DOHH2 (cell line): ENCODE measurements around the gene CYB5R3.
A peak's percentile ranks its signal among the peaks of the same experiment; 100 is the strongest.
"Not testable (repeated sequence)": the region's sequence is repeated elsewhere in the genome, so short reads cannot be mapped to it uniquely, and the experiment has no call there.

Experiments used
- H3F3A ChIP-seq: fragments of 200-600 bp; sonication (generic), shearing (Covaris generic); 2 replicates; pipeline ENCODE4 v1.6.0; 2016; ENCODE audit warnings: antibody characterized with exemption, mild to moderate bottlenecking; ENCODE audit not compliant: control insufficient read depth, insufficient read depth
- H3K27ac ChIP-seq: fragments of 200-600 bp; sonication (generic); 2 replicates; pipeline ENCODE4 v1.5.1; 2014; ENCODE audit warnings: low read depth, mild to moderate bottlenecking, low read length, moderate library complexity
- H3K27me3 ChIP-seq: fragments of 200-600 bp; sonication (generic); 2 replicates; pipeline ENCODE4 v1.6.1; 2014; ENCODE audit warnings: mild to moderate bottlenecking, low read length, mixed read lengths; ENCODE audit not compliant: control insufficient read depth
- H3K36me3 ChIP-seq: fragments of 200-600 bp; sonication (generic); 2 replicates; pipeline ENCODE4 v1.6.1; 2014; ENCODE audit warnings: mild to moderate bottlenecking, low read length, moderate library complexity, mixed read lengths; ENCODE audit not compliant: control insufficient read depth
- H3K4me1 ChIP-seq: fragments of 200-600 bp; sonication (generic); 2 replicates; pipeline ENCODE4 v1.6.1; 2014; ENCODE audit warnings: mild to moderate bottlenecking, low read length, mixed read lengths; ENCODE audit not compliant: control insufficient read depth
- H3K4me2 ChIP-seq: fragments of 200-600 bp; sonication (generic); 2 replicates; pipeline ENCODE4 v1.6.0; 2014; ENCODE audit warnings: mild to moderate bottlenecking, low read length, moderate library complexity
- H3K4me3 ChIP-seq: fragments of 200-600 bp; sonication (generic); 2 replicates; pipeline ENCODE4 v1.5.1; 2014; ENCODE audit warnings: mild to moderate bottlenecking, low read length, mixed read lengths
- H3K79me2 ChIP-seq: fragments of 200-600 bp; sonication (generic); 2 replicates; pipeline ENCODE4 v1.6.1; 2014; ENCODE audit warnings: mild to moderate bottlenecking, low read length, mixed read lengths; ENCODE audit not compliant: control insufficient read depth
- H3K9me2 ChIP-seq: fragments of 200-600 bp; sonication (generic); replicated peaks from 2 replicates; pipeline ENCODE4 v1.6.1; 2014; ENCODE audit warnings: mild to moderate bottlenecking, low read length, mixed read lengths; ENCODE audit not compliant: control insufficient read depth
- H3K9me3 ChIP-seq: fragments of 200-600 bp; sonication (generic); 2 replicates; pipeline ENCODE4 v1.6.1; 2014; ENCODE audit warnings: antibody characterized with exemption, low read length, mixed read lengths; ENCODE audit not compliant: control insufficient read depth, insufficient read depth
- H4K20me1 ChIP-seq: fragments of 200-600 bp; sonication (generic); 2 replicates; pipeline ENCODE4 v1.6.0; 2014; ENCODE audit warnings: low read depth, mild to moderate bottlenecking, antibody characterized with exemption, low read length, moderate library complexity; ENCODE audit not compliant: control insufficient read depth, insufficient read depth
- CTCF ChIP-seq: fragments of 200-600 bp; sonication (generic); IDR thresholded peaks from one replicate; pipeline ENCODE4 v1.5.1; 2014; ENCODE audit warnings: antibody characterized with exemption, mild to moderate bottlenecking, low read depth, low read length; ENCODE audit not compliant: poor library complexity, severe bottlenecking
- EZH2phosphoT487 ChIP-seq: fragments of 200-600 bp; sonication (generic); IDR thresholded peaks from 2 replicates; pipeline ENCODE4 v1.6.1; 2017; ENCODE audit warnings: borderline replicate concordance, mild to moderate bottlenecking, antibody characterized with exemption, low read length, moderate library complexity, mixed read lengths

Gene CYB5R3

GRCh38 chr22:42673898-42674401 is 24.8 kb upstream of the CYB5R3 start:
- TF ChIP-seq EZH2phosphoT487 (no peak), CTCF (no peak)
- Histone ChIP-seq H3K27me3 (no peaks in the 10 kb centered on the region), H3K4me3 (no peak overlapping the region), H3K9me3 (peaks cover 11% of the 10 kb centered on the region; the same call in 1 of the 2 replicates), H3K9me2 (no peaks in the 10 kb centered on the region), H3K4me2 (no peak overlapping the region), H3K4me1 (peaks cover 51% of the 10 kb centered on the region), H4K20me1 (no peaks in the 10 kb centered on the region), H3K36me3 (no peaks in the 10 kb centered on the region), H3K79me2 (no peaks in the 10 kb centered on the region), H3F3A (peaks cover 25% of the 10 kb centered on the region), H3K27ac (no peak overlapping the region)

DNA sequence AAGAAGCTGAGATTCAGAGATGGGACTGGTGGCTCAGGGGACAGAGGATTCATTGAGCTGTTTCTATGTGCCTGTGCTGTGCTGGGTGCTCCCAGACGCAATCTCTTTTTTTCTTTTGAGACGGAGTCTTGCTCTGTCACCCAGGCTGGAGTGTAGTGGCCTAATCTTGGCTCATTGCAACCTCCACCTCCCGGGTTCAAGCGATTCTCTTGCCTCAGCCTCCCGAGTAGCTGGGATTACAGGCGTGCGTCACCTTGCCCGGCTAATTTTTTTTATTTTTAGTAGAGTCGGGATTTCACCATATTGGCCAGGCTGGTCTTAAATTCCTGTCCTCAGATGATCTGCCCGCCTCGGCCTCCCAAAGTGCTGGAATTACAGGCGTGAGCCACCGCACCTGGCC is 23.9 kb upstream of the CYB5R3 start:
- H4K20me1 ChIP-seq, result not testable (repeated sequence)
- H3K27ac ChIP-seq, result peak overlapping the region; percentile 98
- peaks cover 25% of the 10 kb centered on the region for H3F3A ChIP-seq

DNA sequence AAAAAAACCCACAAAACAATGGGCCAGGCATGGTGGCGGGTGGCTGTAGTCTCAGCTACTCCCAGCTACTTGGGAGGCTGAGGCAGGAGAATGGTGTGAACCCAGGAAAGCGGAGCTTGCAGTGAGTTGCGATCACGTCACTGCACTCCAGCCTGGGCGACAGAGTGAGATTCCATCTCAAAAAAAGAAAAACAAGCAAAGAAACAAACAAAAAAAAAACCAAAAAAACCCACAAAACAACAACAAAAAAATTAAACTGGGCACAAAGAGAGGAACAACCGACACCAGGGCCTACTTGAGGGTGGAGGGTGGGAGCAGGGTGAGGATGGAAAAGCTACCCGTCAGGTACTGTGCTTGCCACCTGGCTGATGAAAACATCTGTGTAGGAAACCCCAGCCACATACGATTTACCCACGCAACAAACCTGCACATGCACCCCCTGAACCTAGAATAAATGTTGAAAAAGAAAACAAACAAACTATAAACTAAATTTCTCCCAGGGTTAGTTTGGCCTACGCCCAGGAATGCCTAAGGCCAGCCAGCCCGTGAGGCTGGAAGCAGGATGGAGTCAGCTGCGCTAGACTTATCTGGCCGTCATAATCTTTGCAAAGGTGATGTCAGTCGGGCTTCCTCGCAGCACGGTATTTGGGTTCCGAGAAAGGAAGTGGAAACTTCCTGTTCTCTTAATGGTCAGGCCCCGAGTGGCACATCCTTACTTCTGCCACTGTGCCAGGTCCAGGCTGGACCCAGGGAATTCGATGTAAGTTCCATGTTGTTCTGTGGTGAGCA is 21.9 kb upstream of the CYB5R3 start:
- H3F3A ChIP-seq, result peaks cover 29% of the 10 kb centered on the region
- peak overlapping the region; percentile 66 for H3K4me3 ChIP-seq
- no peaks in the 10 kb centered on the region for H3K79me2 ChIP-seq
- TF ChIP-seq CTCF (no peak), EZH2phosphoT487 (no peak)
- H3K27ac ChIP-seq, result peak overlapping the region; percentile 98
- H3K27me3 ChIP-seq, result no peaks in the 10 kb centered on the region
- H3K9me3 ChIP-seq, result no peaks in the 10 kb centered on the region
- no peaks in the 10 kb centered on the region for H3K9me2 ChIP-seq
- H3K4me2 ChIP-seq, result peak overlapping the region; percentile 89
- H4K20me1 ChIP-seq, result no peaks in the 10 kb centered on the region
- no peaks in the 10 kb centered on the region for H3K36me3 ChIP-seq
- H3K4me1 ChIP-seq, result peaks cover 70% of the 10 kb centered on the region

More for the DNA sequence above, 23.9 kb upstream of the CYB5R3 start:
- H3K9me3 ChIP-seq, H3K79me2 ChIP-seq, H3K4me3 ChIP-seq, H3K9me2 ChIP-seq, H3K27me3 ChIP-seq, H3K36me3 ChIP-seq: not testable (repeated sequence)
- peaks cover 56% of the 10 kb centered on the region for H3K4me1 ChIP-seq
- peak overlapping the region; percentile 89; the same call in 1 of the 2 replicates for H3K4me2 ChIP-seq

GRCh38 chr22:42670046-42670445 is 20.9 kb upstream of the CYB5R3 start:
- TF ChIP-seq CTCF (no peak), EZH2phosphoT487 (no peak)
- H3K9me3 ChIP-seq, result no peaks in the 10 kb centered on the region
- peak overlapping the region; percentile 98 for H3K27ac ChIP-seq
- peak overlapping the region; percentile 89 for H3K4me2 ChIP-seq
- peaks cover 81% of the 10 kb centered on the region for H3K4me1 ChIP-seq
- no peaks in the 10 kb centered on the region for H3K9me2 ChIP-seq
- no peaks in the 10 kb centered on the region for H3K27me3 ChIP-seq
- peaks cover 32% of the 10 kb centered on the region for H3F3A ChIP-seq
- no peaks in the 10 kb centered on the region for H3K36me3 ChIP-seq
- peak overlapping the region; percentile 66 for H3K4me3 ChIP-seq
- no peaks in the 10 kb centered on the region for H3K79me2 ChIP-seq
- H4K20me1 ChIP-seq, result no peaks in the 10 kb centered on the region

DNA sequence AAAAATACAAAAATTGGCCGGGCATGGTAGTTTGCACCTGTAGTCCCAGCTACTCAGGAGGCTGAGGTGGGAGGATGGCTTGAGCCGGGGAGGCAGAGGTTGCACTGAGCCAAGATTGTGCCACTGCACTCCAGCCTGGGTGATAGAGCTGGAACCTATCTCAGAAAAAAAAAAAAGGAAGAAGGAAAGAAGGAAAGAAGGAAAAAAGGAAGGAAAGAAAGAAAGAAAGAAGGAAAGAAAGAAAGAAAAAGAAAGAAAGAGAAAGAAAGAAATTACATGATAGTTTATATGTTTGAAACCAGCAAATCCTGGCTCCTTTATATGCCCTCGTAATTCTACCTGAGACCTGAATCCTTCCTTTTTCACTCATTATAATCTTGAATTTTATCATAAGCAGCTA is 17.2 kb upstream of the CYB5R3 start:
- peak overlapping the region; percentile 58; the same call in 1 of the 2 replicates for H3K4me2 ChIP-seq
- H3K27ac ChIP-seq, result peak overlapping the region; percentile 39; the same call in 1 of the 2 replicates
- H3K36me3 ChIP-seq, H4K20me1 ChIP-seq, H3K79me2 ChIP-seq, H3K27me3 ChIP-seq, H3K9me3 ChIP-seq, H3K9me2 ChIP-seq: not testable (repeated sequence)
- H3K4me3 ChIP-seq, result peak overlapping the region; percentile 13; the same call in 1 of the 2 replicates
- peaks cover 83% of the 10 kb centered on the region for H3K4me1 ChIP-seq
- H3F3A ChIP-seq, result peaks cover 22% of the 10 kb centered on the region
